ENCODE measurements around the gene RCCD1.
"Not testable (repeated sequence)": the region's sequence is repeated elsewhere in the genome, so short reads cannot be mapped to it uniquely, and the experiment has no call there.

RCCD1 gene, protein sequence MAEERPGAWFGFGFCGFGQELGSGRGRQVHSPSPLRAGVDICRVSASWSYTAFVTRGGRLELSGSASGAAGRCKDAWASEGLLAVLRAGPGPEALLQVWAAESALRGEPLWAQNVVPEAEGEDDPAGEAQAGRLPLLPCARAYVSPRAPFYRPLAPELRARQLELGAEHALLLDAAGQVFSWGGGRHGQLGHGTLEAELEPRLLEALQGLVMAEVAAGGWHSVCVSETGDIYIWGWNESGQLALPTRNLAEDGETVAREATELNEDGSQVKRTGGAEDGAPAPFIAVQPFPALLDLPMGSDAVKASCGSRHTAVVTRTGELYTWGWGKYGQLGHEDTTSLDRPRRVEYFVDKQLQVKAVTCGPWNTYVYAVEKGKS

DNA sequence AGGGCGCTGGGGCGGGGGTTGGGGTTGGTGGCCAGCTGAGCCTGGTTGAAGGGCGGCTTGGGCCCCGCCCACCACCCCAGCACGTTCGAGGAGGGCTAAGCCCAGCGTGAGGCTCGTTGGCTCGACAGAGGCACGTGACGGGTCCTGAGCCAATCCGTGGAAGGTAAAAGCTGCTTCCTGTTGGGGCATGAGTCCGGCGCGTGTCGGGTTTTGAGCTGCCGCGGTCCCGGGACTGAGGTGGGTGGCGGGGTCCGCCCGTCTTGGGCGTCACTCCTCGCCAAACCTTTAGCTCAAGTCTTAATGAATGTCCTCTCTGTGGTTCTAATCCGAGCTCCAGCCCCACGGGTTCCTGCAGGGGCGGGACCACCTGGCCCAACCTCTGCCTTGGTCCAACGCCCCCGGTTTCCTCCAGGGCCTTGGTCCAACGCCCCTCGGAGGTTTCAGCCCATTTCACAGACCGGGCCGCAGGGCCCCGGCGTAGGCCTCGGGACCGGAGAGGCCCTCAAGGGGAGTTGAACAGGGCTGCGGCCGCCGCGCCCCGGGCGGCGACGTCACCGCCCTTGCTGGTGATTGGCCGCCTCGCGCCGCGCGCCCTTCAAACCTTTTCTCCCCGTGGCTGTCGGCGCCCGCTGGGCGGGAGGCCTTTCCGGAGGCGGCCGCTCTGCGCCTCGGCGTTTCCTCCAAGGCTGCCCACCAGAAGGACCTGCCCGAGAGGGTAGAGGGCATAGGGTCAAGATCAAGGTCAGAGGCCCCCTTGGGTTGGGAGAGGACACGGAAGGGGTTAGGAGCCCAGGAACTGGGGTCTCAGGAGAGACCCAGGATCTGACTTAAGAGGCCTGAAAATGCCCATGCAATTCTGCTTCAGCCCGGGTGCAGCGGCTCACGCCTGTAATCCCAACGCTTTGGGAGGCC, at the start of gene RCCD1:
Gene RCCD1, plus strand, starts transcription at position 173 of the 912 bp plus-strand sequence. CDS start 1,851 bp downstream, outside the sequence.
- DNase-seq = peak; percentile 98

DNA sequence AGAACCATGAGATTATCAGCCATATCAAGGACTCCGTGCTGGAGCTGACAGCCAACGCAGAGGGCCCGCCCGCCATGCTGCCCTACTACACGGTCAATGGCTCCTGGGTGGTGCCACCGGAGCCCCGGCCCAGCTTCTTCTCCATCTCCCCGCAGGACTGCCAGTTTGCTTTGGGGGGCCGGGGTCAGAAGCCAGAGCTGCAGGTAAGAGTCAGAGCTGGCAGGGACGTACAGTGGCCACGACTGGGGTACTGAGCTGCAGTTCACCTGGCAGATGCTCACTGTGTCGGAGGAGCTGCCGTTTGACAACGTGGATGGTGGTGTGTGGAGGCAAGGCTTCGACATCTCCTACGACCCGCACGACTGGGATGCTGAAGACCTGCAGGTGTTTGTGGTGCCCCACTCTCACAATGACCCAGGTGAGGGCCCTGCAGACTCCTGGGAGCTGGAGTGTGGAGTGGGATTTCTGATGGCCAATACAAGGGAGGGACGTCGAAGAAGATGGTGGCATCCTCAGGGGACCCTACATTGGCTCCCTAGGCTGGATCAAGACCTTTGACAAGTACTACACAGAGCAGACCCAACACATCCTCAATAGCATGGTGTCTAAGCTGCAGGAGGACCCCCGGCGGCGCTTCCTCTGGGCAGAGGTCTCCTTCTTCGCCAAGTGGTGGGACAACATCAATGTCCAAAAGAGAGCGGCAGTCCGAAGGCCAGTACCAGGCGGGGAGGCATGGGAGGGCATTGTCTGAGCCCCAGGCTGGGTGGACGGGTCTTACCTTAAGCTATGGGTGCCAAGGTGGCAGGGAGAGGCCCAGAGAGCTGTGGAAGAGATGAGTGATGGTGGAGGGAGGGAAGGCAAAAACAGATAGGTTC, 49.1 kb upstream of the RCCD1 start:
- no peak for DNase-seq

DNA sequence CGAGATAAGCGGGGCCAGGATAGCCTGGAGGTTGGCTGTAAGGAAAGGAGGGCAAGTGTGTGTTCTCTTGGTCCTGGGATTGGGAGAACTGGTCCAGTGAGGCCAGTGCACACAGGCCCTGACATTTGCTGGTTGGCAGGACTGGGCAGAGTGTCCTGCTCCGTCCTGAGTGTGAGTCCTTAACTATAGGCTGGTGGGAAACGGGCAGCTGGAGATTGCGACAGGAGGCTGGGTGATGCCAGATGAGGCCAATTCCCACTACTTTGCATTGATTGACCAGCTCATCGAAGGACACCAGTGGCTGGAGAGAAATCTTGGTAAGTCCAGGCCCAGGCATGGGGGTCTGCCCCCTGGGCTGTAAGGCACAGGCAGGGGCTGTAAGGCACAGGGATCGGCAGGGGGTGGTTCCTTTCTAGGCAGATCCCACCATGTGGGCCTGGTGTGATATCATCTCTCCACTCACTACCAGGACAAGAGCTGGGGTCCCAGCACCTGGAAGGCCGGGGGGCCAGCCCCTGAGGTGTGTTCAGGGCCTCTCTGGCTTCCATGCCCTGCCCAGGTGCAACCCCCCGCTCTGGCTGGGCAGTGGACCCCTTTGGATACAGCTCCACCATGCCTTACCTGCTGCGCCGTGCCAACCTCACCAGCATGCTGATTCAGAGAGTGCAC, 48.4 kb upstream of the RCCD1 start:
- no peak for DNase-seq

DNA sequence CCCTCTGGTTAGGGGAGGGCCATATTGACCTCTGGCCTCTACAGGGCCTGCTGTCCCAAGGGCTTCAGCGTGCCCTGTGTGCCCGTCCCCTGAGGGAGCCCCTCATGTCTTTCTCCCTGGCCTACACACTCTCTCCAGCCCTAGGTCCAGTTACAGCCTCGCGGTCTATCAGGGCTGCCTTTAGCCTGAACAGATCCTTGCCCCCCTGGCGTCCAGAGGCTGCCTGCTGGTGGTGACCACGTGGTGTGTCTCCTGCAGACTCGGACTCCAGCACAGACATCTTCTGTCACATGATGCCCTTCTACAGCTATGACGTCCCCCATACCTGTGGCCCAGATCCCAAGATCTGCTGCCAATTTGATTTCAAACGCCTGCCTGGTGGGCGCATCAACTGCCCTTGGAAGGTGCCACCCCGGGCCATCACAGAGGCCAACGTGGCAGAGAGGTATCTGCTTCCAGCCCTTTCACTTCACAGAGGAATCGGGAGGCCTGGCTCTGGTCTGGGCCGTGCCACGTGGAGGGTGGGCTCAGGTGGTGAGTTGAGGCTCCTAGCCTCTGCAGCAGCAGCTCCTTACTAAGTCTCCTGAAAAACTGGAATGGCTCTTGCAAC, 47.5 kb upstream of the RCCD1 start:
- DNase-seq = no peak

DNA sequence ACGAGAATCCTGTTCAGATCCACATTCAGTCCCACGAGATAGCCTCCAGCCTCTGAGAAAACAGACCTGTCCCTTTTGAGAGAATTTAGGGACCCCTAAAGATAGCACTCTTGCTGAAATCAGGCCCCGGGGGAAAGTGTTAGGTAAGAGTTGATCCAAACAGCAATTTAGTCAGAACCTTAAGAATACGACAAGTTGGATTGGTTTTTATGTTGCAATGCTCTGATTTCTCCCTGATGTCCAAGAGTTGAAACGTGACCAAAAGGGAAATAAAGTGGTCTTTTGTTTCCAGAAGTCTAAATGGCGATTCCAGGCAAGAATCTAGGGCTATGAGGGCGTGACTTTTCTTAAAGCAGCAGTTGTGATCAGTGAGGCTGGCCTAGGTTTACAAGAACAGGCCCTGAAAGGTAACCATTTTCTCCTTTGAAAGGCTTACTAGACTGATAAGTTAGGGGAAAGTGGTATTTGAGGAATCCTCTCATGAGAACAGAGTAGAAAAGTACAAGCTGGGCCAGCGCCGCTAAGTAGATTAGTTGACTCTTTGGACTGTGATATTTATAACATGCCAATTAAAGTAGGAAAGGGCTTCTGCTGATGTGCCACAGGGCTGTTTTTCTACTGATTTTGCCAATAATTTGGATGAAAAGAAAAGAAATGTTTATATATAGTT, 46.7 kb upstream of the RCCD1 start:
- no peak for DNase-seq

DNA sequence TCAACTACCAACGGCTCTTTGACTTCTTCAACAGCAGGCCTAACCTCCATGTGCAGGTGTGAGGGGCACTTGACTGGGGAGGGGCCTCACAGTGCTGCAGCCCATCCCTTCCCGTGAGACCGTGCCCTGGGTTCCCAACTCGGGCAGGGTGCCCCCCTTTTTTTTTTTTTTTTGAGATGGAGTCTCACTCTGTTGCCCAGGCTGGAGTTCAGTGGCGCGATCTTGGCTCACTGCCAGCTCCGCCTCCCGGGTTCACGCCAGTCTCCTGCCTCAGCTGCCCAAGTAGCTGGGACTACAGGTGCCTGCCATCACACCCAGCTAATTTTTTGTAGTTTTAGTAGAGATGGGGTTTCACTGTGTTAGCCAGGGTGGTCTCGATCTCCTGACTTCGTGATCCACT, 45.2 kb upstream of the RCCD1 start:
- DNase-seq = not testable (repeated sequence)

DNA sequence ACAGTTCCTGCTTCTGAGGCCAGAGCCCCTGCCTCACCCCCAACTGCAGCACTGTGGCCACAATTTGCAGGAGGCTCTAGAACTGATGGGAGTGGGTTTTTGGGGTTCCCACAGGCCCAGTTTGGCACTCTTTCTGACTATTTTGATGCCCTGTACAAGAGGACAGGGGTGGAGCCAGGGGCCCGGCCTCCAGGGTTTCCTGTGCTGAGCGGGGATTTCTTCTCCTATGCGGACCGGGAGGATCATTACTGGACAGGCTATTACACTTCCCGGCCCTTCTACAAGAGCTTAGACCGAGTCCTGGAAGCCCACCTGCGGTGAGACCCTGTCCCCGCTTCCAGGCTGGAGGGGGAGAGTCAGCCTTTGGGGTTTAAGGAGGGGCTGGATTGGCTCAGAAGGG, 44.7 kb upstream of the RCCD1 start:
- DNase-seq = no peak

DNA sequence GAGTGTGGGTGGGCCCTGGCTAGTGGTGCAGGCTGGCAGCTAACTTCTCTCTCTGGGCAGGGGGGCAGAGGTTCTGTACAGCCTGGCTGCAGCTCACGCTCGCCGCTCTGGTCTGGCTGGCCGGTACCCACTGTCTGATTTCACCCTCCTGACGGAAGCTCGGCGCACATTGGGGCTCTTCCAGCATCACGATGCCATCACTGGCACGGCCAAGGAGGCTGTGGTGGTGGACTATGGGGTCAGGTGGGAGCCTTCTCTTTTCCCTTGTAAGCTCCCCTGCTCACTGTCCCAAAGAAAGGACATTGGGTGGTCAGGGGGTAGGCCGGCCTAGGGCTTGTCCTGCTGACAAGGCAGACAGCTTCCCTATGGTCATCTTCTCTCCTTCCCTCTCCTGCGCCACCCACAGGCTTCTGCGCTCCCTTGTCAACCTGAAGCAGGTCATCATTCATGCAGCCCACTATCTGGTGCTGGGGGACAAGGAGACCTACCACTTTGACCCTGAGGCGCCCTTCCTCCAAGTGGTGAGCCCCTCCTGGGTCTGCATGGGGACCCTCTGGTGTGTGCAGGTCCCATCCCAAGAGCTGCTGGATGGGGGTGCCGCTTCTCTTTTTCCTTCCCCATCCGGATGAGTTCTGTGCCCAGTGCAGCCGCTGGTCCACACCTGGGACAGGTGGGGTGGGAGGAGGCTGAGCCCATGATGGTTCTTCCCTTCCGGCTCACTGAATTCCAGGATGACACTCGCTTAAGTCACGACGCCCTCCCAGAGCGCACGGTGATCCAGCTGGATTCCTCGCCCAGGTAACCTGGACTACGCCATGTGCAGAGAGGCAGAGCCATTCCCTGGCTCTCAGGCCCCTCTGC, 44.0 kb upstream of the RCCD1 start:
- DNase-seq = no peak

DNA sequence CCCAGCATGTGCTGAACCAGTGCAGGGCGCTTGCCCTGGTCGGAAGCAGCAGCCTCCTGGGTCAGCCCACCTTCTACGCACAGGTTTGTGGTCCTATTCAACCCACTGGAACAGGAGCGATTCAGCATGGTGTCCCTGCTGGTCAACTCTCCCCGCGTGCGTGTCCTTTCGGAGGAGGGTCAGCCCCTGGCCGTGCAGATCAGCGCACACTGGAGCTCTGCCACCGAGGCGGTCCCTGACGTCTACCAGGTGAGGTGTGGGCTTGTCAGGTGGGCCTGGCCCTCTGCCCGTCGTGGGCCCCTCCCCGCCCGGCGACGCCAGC, 43.4 kb upstream of the RCCD1 start:
- DNase-seq = no peak

DNA sequence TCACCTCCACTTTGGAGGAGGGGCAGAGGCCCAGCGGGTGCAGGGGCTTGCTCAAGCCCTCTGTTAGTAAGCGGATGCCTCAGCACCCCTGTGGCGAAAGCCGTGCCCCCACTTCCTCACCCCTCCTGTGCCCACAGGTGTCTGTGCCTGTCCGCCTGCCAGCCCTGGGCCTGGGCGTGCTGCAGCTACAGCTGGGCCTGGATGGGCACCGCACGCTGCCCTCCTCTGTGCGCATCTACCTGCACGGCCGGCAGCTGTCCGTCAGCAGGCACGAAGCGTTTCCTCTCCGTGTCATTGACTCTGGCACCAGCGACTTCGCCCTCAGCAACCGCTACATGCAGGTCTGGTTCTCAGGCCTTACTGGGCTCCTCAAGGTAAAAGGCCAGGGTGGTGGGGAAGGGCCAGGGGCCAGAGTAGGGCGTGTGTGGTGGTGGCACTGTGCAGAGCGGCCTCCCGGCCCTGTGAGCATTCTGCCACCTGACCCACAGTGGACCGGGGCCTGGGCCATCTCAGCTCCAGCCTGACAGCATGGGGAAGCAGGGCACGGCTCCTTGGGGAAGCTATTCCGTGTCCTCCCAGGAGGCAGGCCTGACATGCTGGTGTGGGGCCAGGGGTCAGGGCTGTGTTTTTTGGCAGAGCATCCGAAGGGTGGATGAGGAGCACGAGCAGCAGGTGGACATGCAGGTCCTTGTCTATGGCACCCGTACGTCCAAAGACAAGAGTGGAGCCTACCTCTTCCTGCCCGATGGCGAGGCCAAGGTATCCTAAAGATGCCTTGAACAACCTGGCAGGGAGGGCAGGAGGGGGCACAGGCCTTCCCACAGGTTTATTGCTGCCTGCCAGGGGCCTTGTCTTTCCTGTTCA, 42.5 kb upstream of the RCCD1 start:
- DNase-seq = no peak

DNA sequence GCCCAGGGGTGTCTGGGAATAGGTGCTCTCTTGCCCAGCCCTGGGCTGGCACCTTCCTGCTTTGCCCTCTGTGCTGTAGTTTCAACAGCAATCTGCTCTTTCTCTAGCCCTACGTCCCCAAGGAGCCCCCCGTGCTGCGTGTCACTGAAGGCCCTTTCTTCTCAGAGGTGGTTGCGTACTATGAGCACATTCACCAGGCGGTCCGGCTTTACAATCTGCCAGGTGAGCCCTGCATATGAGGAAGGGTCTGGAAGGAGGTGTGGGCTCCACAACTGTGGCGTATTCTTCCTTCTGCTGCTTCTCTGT, 42.0 kb upstream of the RCCD1 start:
- no peak for DNase-seq

DNA sequence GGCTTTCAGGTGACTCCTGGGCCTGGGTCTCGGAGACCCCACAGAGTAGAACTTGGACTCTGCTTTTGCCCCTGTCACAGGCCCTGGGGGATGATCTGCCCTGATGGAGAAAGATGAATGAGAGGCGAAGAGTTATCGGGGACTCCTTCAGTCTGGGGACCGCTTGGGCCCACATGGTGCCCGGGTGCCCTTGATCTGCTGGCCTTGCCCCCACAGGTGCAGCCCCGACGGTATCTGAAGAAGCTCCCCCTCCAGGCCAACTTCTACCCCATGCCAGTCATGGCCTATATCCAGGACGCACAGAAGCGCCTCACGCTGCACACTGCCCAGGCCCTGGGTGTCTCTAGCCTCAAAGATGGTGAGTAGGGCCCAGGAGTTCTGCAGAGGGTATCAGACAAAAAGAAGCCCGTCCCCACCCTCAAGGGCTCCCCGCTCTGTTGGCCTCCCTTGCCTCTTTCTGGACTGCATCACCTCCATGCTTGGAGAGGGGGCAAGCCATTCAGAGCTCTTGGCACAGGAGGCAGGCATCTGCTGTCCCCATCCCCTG, 41.2 kb upstream of the RCCD1 start:
- no peak for DNase-seq

DNA sequence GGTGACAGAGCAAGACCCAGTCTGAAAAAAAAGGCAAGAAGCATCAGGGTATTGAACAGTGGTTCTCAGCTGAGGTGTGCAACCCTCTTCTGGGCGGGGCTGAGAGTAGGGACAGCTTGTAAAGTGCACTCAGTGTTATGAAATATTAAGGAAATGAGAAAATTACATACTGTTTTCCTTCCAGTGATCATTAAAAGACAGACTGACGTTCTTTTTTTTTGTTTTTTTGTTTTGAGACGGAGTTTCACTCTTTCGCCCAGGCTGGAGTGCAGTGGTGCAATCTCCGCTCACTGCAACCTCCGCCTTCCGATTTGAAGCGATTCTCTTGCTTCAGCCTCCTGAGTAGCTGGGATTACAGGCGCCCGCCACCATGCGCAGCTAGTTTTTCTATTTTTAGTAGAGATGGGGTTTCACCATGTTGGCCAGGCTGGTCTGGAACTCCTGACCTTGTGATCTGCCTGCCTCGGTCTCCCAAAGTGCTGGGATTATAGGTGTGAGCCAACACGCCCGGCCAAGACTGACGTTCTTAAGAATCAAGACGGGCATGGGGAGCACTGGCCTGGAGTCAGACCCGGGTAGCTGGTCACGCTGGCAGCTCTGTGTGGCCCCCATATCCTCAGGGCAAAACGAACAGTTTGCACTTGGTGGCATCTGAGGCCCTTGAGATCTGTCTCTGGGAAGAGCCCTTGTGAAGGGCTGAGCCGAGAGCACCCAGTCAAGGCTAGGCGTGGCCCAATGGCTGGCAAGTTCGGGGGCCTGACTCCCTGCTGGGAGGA, 40.2 kb upstream of the RCCD1 start:
- DNase-seq = no peak

DNA sequence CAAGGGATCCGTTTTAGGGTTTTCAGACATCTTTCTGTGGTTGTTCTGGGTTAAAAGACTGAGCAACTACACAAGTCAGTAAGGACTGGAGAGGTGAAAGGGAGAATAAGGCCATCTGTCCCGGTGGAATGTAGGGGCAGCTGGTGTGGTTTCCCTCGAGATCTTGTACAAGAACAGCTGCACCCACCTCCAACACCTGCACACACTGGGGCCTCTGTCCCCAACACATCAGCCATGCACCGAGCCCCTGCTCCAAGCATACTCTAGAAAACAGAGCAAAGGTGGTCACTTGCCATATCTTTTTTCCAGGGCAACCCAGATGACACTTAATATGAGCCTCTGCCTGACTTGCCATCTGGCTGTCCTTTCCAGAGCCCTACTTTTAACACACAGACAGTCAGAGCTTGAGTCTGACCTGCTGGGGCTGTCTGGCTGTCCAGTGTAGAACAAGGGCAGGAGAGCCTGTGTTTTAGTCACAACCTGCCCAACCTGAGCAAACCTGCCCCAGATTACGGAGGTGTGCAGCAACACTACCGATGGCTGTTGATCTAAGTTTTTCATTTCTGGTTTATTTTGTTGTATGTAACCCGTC, 39.4 kb upstream of the RCCD1 start:
- no peak for DNase-seq

DNA sequence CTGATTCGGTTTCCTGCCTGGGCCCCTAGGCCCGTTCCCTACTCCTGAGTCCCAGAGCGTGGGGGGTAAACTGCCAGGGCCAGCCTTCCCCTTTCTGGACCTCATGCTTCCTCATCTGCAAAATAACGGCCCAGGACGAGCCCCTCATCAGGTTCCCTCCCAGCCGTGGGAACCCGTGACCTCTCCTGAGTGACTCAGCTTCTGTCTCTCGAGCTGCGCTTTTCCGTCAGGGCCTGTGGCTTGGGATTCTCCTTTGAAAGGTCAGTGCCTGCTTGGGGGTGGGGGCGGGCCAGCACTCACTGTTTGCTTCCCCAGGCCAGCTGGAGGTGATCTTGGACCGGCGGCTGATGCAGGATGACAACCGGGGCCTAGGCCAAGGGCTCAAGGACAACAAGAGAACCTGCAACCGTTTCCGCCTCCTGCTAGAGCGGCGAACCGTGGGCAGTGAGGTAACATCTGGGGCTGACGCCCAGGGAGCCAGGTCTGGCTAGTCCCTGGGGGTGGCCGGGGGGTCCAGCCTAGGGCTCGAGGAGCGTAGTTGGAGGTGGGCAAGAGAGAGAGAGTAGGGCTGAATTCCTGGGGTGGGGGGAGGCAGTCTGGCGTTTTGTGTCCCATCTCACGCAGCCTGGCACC, 38.8 kb upstream of the RCCD1 start:
- DNase-seq = no peak

DNA sequence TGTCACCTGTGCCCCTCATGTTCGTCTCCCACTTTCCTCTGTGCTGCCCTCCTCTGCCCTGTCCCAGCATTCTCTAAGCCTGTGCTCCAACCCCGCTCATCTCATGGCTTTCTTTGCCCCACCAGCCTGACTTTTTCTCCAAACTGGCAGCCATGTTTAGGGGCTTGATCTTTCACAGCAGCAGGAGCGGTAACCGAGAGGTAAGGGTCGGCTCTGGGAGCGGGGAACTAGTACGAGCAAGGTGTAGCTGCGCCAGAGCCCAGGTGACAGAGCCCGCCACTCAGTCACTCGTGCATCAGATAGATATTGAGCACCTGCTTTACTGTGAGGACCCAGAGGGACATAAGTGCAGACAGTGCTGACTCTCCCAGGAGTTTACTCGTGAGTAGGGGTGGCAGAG, 38.2 kb upstream of the RCCD1 start:
- no peak for DNase-seq

DNA sequence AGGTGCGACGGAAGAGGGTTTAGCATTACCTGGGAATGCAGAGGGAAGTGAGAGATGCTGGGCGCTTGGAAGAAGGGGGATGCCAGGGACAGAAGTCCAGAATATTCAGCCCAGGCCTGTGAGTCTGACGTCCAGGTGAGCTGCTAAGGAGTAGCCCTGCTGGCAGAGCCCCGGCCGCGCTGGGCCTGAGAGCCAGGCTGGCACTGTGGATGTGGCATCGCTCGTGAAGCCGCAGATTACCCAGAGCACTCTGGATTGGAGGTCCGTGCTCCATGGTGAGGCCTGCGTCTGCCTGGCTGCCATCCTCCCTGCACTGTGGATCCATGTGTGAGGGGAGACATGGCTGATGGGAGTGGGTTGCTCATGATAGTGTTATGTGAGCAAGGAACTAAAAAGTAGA, 37.1 kb upstream of the RCCD1 start:
- no peak for DNase-seq
